ENCODE data around the gene DNAH3. TPM values are rescaled to one million over a fixed set of nuclear protein-coding genes. Genes with fewer than 3 reads are reported as not detected.

DNAH3 gene
- total RNA-seq, 1 donor from 2014 or later: 0.10 TPM

DNA sequence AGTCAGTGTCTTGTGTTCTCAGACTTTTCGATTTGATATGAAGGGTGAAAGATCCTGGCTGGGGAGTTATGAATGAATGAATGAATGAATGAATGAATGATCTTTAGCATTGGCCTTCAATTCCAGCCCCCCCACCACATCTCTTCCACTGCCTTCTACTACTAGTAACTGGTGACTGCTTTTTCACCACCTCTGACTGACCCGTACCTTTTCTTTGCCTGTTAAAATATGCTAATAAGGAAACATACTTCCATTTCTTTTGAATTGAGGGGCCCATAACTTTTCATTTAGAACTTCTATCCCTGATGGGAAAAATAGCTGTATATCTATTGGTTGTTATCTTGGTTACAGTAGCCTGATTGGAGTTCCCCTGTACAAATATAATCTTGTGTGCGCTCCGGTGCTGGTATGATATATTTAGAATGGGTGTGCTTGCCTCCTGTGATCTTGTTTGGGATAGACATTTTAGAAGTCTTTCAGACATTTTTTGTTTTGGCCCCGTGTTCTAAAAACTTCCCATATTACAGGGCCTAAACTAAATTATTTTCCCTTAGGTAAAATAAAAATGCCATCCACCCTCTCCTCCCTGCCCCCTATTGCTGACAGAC lies 246.6 kb downstream of the DNAH3 start:
- DNase-seq: no peak

DNA sequence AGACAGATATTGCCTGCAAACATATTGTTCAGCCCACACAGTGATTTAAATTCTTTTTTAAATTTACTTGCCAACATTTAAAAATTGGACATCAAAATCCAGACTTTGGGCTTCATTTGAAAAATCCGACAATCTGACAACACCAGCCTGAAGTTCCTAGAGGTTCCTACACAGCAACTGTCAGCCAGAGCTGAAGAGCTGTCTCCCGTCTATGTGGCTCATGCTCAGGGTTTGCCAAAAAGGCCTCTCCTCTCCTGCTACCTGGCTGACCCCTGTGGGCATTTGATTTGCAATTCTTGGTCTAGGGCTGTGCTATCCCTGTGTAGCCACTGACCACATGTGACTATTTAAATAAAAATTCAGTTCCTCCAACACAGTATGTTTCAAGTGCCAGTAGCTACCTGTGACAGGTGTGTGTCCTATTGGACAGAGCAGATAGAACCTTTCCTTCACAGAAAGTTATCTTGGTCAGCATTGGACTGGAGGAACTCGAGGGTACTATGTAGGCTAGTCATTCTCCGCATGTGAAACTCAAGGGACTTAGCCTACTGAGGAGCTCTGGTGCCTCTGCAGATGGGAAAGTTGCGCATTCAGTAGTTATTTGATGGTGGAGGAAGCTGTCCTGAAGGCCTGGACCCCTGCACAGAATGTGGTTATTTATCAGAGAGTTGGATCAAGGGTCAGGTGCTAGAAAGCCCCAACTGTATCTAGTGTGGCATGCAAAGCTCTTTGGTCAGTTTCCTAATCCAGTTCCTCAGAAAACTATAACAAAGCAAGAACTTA lies 247.3 kb downstream of the DNAH3 start:
- no peak for DNase-seq

DNA sequence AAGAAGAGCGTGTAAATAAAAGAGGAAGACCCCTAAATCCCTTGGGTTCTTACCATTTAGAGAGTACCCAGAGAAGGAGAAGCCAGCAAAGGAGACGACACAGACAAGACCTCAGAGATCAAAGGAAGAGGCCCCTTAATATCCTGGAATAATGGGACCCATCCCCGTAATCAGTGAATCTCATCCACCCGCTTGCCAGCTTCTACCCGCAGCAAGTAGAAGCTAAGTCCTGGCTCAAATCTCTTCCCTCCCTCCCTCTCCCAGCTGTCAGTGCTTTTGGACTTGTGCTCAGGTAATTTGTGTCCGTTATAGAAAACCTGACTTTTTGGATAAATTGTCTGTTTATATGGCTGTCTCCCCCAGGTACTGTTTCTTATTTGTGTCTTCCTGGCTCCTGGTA lies 248.2 kb downstream of the DNAH3 start:
- no peak for DNase-seq

DNA sequence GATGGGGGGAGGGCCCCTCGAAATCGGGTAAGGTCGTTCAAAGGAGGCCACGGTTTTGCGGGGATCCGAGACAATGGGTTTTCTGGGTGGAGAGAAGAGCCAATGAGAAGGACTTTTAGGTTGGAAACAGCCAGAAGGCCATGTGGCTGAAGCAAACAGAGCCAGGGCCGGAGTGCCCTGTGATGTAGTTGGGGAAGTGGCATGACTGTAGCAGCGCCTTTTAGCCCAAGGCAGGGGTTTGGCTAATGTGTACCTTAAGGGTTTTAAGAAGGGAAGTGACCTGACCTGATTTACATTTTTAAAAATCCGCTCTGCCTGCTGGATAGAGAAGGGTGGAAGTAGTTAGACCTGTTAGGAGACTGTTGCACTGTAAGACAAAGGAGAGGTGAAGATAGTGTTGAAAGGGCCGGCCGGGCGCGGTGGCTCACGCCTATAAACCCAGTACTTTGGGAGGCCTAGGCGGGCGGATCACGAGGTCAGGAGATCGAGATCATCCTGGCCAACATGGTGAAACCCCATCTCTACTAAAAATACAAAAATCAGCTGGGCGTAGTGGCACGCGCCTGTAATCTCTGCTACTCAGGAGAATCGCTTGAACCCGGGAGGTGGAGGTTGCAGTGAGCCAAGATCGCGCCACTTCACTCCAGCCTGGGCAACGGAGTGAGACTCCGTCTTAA lies 249.1 kb downstream of the DNAH3 start:
- peak; percentile 32 for DNase-seq

DNA sequence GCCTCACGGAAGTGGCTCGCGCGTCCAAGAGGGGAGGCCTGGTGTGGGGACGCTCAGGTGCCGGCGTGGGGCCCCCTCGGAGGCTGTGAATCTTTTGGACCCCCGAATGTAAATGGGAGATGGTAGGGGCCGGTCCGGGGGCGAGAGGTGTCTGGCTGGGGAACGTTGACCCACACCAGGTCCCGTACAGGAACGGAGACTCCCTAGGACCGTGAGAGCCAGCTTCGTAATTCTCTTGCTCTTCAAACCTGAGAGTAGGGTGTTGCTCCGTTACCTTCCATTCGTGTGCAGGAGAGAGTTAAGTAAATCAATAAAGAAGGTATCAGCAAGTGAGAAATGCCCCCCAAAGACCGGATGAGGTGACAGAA lies 249.6 kb downstream of the DNAH3 start:
- no peak for DNase-seq

DNA sequence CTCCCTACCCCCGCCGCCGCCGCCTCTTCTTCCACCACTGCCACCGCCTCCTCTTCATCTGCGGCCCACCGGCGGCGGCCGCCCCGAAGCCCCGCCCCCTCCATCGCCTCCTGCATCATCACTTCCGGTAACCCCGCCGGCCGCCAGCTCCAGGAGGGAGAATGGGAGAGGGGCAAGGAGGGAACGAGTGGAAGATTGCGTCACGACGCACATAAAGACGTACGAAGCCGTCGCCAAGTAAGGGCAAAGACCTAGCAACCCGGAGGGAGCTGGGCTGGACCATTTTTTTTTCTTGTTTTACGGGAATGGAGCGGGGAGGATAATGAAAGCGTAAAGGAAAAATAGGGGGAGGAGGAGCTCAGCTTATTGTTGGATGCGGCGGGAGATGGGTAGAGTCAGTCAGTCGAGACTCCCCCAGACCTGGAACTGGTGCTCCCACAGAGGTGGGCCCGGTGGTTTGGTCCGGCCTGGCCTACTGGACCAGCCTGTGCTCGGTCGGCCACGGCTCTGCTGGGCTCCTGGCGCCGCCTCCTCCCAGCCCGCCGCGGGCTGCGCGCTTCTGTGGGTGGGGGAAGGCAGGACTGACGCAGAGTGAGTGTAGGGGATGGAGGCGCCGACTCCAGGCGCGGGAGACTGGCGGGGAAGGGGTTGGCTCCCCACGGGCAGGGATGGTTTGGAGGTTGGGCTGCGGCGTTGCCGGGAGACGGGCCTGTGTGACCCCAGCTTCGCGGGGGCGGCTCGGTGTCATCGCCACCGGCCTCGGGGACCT lies 250.2 kb downstream of the DNAH3 start, which contains the start of the genes DCUN1D3 and LYRM1:
DCUN1D3 (minus strand) TSS at position 60 of the 769 bp plus-strand sequence. CDS start 37,820 bp downstream, outside the sequence.
LYRM1 (plus strand) TSS at position 473 of the 769 bp plus-strand sequence. CDS start 14,785 bp downstream, outside the sequence.
- peak; percentile 98 for DNase-seq

DNA sequence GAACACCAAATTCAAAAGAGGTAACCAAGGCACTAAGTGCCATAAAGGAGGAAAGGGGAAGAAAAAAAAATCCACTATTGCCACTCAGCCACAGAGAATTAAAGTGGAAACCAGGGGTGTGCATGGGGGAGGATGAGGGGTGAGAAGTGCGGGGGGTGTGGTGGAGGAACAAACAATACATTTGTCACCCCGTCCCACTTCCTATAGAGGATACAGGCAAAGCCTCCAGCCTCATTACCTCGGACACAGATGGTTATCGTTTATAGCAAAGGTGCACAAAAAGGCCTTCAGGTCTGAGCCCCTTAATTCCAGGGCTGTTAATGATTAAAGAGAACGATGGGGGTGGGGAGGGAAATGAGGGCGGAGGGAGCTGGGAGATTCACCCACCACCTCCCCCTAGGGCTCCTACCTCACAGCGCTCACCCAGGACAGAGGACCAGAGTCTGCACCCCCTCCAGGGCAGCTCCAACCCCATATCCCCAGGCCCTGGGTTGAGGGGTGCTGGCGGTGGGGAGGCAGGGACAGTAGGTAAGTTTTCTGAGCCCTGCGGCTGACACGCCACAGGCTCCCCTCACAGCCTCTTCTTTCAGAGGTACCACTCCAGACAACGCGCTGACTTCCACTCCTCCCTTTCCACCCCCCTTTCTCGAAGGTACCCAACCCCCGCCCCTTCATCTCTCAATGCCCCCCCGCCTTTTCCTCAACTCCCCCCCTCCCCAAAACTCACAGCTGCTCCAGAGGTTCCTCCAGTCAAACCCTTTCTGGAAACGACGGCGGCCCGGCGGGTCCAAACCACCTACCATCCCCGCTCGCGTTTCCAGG lies 251.0 kb downstream of the DNAH3 start:
- DNase-seq: no peak

DNA sequence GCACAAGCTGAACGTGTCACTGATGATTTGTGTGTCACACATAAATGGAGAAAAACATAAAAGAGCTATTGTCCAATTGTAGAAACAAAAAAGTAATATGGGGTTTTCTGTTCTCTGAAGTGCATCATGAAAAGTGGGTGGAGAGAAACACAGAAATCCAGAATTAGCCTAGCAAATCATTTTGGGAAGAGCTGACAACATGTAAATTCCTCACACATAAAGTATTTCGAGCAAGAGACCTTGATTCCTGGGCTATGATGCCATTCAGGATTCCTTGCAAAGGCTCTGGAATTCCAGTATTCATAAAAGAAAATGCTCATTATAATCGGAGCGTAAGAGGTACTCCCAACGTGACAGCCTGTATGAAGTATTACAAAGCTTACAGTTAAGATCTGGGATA lies 251.6 kb downstream of the DNAH3 start:
- peak; percentile 56 for DNase-seq

DNA sequence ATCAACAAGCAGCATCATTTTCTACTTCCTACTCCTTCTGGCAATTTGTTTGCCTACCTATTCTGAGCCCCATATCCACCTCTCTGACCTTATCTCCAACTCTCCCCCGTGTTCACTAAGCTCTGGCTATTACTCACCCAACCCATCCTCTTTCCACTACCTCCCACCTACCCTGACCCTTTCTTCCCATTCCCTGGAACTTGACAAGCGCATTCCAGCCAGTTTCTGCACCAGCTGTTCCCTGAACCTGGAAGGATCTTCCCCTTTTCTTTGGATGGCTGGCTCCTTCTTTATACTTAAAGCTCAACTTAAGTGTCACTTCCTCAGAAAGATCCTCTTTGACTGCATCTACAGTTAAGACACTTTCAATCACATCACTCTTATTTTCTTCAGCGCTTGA lies 252.7 kb downstream of the DNAH3 start:
- DNase-seq: no peak

DNA sequence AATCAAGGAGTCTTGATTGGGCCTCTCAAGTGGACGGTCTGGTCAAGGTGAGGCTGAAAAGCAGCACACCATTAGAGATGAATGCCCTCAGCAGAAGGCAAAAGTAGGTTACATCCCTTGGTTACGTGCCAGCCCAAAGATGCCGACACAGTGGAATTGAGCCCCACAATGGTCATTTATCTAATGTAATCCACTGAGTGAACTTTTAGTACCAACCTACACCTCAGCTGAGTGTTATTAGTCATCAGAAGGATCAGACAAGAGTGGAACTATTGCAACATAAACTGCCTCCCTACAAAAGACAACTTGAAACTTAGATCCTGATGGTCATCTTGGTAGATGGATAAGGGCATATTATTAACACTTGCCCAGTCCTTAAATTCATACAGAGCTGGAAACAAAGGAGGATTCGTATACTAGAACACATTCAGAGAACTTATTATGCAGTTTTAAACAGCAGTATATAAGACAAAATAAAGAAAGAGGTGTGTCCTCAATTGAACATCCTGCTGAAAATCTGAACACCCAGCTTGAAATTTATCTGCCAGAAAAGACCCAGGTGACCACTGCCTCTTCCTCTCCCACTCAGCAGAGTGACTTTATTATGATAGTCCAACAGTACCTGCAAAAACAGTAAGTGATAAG lies 253.3 kb downstream of the DNAH3 start:
- DNase-seq: no peak

DNA sequence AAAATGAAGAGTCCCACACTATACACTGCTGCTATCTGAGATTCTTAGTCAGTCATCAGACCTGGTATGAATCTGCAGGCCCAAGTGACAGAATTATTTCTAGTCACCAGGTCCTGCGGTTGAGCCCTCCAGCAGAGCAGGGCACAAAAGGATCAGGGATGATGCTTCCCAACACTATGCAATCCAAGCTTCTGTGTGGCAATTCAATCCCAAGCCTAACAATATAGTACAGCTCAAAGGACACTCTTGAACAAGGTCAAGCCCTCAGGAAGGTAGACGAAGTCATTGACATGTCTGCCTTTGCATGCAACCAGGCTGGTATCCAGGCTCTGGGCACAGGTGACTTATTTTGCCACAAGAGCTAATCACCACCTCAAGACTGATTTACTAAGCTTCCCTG lies 256.3 kb downstream of the DNAH3 start:
- DNase-seq: no peak

DNA sequence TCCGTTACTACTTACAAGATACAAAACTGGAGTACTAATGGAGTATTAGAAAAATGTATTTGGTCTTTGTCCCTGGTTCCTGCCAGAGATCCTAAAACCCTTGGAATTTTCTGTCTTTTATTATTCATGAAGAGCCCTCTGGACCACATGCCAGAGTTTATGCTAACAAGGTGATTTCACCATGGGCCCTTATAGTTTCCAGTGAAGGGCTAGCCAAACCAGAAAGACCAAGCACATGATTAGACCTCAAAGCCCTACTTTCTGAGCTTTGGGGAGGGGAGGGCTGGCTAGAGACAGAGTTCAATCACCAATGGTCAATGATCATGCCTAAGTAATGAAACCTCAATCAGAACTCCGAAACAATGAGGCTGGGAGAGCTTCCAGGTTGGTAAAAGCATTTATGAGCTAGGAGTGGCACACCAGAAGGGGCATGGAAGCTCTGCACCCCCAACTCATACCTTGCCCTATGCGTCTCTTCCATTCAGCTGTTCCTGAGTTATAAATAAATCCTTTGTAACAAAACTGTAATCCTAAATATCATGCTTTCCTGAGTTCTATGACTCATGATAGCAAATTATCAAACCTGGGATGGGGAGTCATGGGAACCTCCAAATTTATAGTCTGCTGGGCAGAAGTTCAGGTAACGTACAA lies 260.9 kb downstream of the DNAH3 start:
- DNase-seq: no peak

DNA sequence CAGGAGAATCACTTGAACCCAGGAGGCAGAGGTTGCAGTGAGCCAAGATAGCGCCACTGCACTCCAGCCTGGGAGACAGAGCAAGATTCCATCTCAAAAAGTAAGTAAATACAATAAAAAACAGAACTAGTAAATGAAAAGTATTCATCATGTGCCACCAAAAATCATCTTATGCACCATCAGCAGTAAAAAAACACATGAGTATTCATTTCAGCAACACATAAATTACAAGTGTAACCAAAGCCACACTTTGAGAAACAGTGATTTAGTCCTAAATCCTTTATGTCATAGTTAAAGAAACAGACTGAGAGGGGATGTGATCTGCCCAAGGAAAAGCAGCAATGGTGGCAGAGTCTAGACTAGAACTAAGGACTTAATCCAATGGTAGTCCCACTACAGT lies 263.4 kb downstream of the DNAH3 start:
- DNase-seq: no peak

DNA sequence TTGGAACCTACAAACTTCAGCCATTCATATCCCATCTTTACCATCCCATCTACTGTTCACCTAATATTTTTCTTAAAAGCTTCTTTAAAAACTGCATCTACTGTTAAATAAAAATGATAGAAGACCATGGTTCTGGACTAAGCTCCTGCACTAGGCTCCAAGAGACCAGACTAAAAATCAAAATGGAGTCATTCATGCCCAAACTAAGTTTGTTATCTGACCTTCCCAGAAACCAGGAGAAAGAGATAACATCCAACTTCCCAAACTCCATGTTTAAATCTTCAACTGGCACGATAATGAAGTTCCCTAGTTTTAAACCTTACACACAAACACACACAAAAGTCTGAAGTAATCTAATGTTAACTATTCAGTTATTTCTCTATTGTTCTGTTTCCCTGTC lies 264.3 kb downstream of the DNAH3 start:
- DNase-seq: no peak

DNA sequence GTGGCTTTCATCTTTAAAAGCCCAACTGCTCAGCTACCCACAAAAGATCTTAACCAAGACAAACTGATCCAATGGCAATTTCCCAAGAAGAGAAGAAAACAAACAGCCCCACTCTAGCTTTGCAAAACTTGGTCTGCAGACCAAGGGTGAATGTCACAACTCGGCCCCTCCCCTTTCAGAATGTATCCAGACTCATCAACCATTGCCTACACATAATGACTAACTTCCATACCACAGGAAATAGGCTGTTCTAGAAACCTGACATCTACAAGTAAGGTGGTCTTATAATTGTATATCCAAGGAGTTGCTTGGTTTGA lies 266.4 kb downstream of the DNAH3 start:
- no peak for DNase-seq

DNA sequence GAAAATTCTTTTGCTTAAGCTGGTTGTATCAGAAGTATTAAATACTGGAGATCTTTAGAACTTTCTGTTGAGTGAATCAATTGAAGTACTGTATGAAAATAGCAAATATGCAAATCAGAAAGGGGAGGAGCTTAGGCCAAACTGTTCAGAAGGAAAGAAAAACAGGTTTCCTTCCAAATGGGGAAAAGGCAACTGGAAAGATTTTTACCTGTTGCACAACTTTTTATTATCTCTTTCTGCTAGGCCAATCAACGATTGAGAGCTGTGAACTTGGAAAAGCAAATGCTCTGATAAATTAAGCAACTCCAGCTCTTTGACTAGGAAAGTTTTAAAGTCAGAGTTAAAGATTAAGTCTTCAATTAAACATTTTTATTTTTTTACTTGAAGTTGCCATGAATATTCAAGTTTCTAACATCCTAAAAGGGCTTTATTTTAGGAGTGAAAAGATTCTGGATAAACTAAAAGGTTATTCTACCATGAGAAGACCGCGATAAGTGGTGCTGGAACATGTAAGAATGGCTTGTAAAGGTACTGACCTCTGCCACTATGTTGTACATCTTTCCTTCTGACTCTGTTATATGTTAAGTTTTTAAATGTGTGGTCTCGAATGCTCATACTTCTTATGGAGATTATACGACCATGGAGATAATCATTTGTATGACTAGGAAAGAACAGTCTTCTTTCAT lies 266.9 kb downstream of the DNAH3 start:
- DNase-seq: no peak
